Ramos (cell line): ENCODE measurements around the gene HBA1.
"Not testable (repeated sequence)": the region's sequence is repeated elsewhere in the genome, so short reads cannot be mapped to it uniquely, and the experiment has no call there.

ENCODE experiments used
- in situ Hi-C: fragments of 300-500 bp; cut with MboI; formaldehyde crosslinking; loops from one replicate; pipeline ENCODE4 v1.14.3; 2022; ENCODE audit warnings: low sequenced_read_pairs; ENCODE audit not compliant: unreplicated experiment

HBA1 gene

DNA sequence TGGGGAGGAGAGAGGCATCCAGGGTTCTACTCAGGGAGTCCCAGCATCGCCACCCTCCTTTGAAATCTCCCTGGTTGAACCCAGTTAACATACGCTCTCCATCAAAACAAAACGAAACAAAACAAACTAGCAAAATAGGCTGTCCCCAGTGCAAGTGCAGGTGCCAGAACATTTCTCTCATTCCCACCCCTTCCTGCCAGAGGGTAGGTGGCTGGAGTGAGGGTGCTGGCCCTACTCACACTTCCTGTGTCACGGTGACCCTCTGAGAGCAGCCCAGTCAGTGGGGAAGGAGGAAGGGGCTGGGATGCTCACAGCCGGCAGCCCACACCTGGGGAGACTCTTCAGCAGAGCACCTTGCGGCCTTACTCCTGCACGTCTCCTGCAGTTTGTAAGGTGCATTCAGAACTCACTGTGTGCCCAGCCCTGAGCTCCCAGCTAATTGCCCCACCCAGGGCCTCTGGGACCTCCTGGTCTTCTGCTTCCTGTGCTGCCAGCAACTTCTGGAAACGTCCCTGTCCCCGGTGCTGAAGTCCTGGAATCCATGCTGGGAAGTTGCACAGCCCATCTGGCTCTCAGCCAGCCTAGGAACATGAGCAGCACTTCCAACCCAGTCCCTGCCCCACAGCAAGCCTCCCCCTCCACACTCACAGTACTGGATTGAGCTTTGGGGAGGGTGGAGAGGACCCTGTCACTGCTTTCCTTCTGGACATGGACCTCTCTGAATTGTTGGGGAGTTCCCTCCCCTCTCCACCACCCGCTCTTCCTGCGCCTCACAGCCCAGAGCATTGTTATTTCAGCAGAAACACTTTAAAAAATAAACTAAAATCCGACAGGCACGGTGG, 2.3 kb upstream of the HBA1 start:
- in situ Hi-C loops = not testable (repeated sequence)

DNA sequence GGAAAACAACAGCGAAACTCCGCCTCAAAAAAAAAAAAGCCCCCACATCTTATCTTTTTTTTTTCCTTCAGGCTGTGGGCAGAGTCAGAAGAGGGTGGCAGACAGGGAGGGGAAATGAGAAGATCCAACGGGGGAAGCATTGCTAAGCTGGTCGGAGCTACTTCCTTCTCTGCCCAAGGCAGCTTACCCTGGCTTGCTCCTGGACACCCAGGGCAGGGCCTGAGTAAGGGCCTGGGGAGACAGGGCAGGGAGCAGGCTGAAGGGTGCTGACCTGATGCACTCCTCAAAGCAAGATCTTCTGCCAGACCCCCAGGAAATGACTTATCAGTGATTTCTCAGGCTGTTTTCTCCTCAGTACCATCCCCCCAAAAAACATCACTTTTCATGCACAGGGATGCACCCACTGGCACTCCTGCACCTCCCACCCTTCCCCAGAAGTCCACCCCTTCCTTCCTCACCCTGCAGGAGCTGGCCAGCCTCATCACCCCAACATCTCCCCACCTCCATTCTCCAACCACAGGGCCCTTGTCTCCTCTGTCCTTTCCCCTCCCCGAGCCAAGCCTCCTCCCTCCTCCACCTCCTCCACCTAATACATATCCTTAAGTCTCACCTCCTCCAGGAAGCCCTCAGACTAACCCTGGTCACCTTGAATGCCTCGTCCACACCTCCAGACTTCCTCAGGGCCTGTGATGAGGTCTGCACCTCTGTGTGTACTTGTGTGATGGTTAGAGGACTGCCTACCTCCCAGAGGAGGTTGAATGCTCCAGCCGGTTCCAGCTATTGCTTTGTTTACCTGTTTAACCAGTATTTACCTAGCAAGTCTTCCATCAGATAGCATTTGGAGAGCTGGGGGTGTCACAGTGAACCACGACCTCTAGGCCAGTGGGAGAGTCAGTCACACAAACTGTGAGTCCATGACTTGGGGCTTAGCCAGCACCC, 1.2 kb upstream of the HBA1 start:
- in situ Hi-C loops = no loop called here

GRCh38 chr16:176006-176405, 474 bp upstream of the HBA1 start:
- in situ Hi-C loops = not testable (repeated sequence)

DNA sequence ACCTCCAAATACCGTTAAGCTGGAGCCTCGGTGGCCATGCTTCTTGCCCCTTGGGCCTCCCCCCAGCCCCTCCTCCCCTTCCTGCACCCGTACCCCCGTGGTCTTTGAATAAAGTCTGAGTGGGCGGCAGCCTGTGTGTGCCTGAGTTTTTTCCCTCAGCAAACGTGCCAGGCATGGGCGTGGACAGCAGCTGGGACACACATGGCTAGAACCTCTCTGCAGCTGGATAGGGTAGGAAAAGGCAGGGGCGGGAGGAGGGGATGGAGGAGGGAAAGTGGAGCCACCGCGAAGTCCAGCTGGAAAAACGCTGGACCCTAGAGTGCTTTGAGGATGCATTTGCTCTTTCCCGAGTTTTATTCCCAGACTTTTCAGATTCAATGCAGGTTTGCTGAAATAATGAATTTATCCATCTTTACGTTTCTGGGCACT, 928 bp downstream of the HBA1 start:
- in situ Hi-C loops = no loop called here

- in situ Hi-C loops = no loop called here
These were observed 1.6 kb downstream of the HBA1 start for GRCh38 chr16:177981-178667.

GRCh38 chr16:178668-179015, 2.2 kb downstream of the HBA1 start:
- in situ Hi-C loops = no loop called here

DNA sequence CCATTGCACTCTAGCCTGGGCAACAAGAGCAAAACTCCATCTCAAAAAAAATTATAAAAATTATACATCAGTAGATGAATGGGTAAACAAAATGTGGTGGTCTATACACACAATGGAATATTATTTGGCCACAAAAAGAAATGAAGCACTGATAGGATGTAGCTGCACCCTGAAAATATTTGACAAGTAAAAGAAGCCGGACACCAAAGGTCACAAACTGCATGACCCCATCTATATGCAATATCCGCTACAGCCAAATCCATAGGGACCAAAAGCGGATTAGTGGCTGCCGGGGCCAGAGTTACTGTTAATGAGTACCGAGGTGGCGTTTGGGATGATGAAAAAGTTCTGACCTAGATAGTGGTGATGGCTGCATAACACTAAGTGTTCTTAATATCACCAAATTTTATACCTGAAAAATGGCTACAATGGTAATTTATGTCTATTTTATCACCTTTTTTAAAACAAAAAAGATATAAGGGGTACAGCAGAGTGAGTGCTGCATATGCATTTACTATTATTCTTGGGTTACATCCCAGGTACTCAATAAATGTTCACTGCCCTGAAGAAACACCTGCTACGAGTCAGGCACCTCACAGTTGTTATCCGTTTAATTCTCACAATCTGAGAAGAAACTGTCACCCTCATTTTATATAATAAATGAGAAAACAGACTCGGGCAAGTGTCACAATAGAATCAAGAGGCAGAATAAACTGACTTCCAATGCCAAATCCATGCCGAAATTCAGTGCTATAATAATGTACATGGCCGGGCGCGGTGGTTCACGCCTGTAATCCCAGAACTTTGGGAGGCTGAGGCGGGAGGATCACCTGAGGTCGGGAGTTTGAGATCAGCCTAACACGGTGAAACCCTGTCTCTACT, 3.0 kb downstream of the HBA1 start:
- in situ Hi-C loops = no loop called here

DNA sequence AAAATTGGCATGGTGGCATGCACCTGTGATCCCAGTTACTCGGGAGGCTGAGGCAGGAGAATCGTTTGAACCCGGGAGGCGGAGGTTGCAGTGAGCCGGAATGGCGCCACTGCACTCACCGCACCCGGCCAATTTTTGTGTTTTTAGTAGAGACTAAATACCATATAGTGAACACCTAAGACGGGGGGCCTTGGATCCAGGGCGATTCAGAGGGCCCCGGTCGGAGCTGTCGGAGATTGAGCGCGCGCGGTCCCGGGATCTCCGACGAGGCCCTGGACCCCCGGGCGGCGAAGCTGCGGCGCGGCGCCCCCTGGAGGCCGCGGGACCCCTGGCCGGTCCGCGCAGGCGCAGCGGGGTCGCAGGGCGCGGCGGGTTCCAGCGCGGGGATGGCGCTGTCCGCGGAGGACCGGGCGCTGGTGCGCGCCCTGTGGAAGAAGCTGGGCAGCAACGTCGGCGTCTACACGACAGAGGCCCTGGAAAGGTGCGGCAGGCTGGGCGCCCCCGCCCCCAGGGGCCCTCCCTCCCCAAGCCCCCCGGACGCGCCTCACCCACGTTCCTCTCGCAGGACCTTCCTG, 3.7 kb downstream of the HBA1 start, which contains the start of gene HBQ1:
TSS of gene HBQ1 (plus strand) at position 359 of the 575 bp plus-strand sequence. CDS start at position 387, 28 bp downstream.
- in situ Hi-C loops = no loop called here

DNA sequence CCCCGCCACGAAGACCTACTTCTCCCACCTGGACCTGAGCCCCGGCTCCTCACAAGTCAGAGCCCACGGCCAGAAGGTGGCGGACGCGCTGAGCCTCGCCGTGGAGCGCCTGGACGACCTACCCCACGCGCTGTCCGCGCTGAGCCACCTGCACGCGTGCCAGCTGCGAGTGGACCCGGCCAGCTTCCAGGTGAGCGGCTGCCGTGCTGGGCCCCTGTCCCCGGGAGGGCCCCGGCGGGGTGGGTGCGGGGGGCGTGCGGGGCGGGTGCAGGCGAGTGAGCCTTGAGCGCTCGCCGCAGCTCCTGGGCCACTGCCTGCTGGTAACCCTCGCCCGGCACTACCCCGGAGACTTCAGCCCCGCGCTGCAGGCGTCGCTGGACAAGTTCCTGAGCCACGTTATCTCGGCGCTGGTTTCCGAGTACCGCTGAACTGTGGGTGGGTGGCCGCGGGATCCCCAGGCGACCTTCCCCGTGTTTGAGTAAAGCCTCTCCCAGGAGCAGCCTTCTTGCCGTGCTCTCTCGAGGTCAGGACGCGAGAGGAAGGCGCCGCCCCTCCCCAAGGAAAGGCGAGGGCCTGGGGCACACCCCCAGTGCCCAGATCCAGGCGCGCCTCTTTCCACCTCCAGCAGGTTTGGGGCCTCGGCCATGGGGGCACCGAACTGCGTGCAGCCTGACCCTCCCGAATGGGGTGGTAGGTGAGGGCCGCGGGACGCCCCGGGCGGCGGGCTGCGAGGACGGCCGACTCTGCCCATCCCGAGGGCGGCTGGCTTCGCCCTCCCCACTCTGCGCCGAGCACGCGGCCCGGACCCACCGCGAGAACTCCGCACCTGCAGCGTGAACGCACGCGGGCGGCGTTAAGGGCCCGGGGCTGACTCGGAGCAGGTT, 4.4 kb downstream of the HBA1 start:
- in situ Hi-C loops = no loop called here

DNA sequence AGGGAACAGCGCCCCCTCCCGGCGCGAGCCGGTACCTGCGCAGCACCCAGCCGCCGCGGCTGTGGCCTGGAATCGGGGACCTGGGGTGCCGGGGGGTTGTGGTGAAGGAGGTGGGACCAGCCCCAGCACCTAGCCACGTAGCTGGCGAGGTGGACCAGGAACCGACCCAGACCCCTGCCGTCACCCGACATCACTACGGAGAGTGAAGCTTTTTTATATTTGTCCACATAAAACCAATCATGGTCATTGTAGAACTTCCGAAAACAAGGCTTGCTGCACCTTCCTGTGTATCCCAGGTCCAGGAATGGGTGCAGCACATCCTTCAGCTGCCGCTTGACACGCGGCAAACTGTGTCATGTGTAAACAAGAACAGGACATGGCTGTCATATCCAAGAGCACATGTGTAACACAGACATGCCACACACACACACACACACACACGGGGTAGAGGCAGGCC, 5.1 kb downstream of the HBA1 start:
- in situ Hi-C loops = no loop called here

- in situ Hi-C loops = no loop called here
These were observed 6.5 kb downstream of the HBA1 start for GRCh38 chr16:183005-183404.

DNA sequence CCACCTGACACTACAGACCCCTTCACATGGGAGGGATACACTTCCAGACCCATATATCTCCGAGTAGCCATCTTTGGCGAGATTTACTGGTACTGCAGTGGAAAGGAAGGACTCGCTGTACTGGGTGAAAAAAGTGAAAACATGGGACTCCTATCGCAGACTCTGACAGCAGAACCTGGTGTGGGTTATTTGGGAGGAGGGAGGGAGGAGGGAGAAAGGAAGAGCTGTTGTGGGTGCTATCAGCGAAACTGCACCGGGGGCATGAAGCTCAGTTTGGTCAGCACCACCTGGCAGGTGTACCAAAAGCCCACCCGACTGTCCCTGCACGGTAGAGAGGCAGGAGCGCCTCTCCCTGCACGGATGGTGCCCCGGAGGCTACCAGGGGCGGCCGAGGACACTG, 8.7 kb downstream of the HBA1 start:
- in situ Hi-C loops = no loop called here

- in situ Hi-C loops = no loop called here
These were observed 9.2 kb downstream of the HBA1 start for GRCh38 chr16:185691-186090.

- in situ Hi-C loops = no loop called here
These were observed 10.8 kb downstream of the HBA1 start for GRCh38 chr16:187330-187729.

- in situ Hi-C loops = no loop called here
These were observed 12.2 kb downstream of the HBA1 start for GRCh38 chr16:188674-189073.

DNA sequence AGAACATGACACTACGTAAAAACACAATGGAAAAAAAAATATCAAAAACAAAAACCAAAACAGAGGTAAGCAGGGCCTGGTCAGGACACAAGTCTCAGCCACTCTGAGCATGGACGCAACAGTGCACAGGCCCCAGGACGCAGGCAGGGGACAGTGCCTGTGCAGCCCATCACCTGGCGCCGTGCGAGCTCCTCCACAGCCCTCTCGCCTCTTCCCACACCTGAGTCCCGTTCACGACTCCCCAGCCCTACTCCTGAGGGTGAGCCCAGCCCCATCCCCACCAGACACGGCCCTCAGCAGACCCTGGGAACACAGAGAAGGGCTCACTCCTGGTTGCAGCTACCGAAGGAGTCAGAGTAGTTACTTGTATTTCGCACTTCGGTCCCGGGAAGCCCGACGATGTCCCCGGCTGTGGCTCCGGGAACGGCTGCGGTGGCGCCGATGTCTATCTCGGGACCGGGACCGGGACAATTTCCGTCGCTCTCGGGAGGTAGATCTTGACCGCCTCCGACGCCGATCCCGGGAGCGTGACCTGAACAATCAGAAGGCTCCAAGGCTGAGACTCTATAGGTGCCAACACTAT, 13.2 kb downstream of the HBA1 start:
- in situ Hi-C loops = loop anchor here (5.0 kb wide), 1 partner anchor 82 kb away; no protein-coding TSS in a partner anchor

DNA sequence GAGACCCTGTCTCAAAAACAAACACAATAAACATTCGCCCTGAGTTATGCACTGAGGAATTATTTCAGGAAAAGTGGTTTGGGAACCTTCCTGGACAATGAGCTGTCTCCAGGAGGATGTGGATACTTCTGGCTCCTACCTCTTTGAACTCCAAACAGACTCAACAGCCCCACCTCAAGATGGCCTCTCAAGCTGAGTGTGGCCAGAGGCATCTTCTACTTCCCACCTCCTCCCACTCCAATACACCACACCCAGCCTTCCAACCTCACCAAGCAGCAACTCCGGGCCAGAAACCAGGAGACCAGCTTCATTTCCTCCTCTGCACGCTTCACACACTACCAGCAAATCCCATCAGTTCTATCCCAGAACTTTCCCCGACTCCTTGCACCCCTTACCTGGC, 15.4 kb downstream of the HBA1 start:
- in situ Hi-C loops = loop anchor here (5.0 kb wide), 1 partner anchor 85 kb away; no protein-coding TSS in a partner anchor

DNA sequence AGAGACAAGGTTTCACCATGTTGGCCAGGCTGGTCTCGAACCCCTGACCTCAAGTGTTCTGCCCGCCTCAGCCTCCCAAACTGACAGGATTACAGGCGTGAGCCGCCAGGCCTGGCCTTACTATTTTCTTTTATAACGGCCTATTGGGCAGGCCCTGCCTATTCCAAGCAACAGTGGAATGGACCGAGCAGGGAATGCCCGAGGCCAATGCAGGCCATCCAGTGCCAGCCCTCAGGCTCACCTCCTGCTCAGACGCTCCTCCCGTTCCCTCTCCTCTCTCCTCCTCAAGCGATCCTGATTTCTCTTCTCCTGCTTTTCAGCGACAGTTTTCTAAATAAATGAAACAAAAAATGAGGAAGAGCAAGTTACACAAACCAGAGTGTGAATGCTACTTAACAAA, 16.2 kb downstream of the HBA1 start:
- in situ Hi-C loops = loop anchor here (5.0 kb wide), 1 partner anchor 85 kb away; no protein-coding TSS in a partner anchor
